GM23338 (cell line): ENCODE measurements around the gene DMKN. TPM values are rescaled to one million over a fixed set of nuclear protein-coding genes. Genes with fewer than 3 reads are reported as not detected.

Experiments
- ATAC-seq: fragments of 200-7000 bp; cut with Tn5 transposase; 3 replicates; pipeline ENCODE4 v1.9.1; 2020
- DNase-seq: peaks from one replicate; pipeline ENCODE4 v3.0.0-alpha.2; 2015; ENCODE audit warnings: low spot score
- H2AFZ ChIP-seq: fragments of 200-600 bp; sonication (generic); 2 replicates; pipeline ENCODE4 v1.8.0; 2016; ENCODE audit warnings: antibody characterized with exemption, mild to moderate bottlenecking, moderate library complexity
- H3F3A ChIP-seq: fragments of 200-600 bp; sonication (generic); replicated peaks from 2 replicates; pipeline ENCODE4 v1.8.0; 2017; ENCODE audit warnings: antibody characterized with exemption, mixed run types, low read depth
- H3K27ac ChIP-seq: fragments of 200-600 bp; sonication (generic); 2 replicates; pipeline ENCODE4 v1.6.1; 2016; ENCODE audit warnings: low read depth
- H3K27me3 ChIP-seq: fragments of 200-600 bp; sonication (generic); 2 replicates; pipeline ENCODE4 v1.8.0; 2016; ENCODE audit warnings: mild to moderate bottlenecking, mixed run types, moderate library complexity; ENCODE audit not compliant: insufficient read depth
- H3K36me3 ChIP-seq: fragments of 200-600 bp; sonication (generic); 2 replicates; pipeline ENCODE4 v1.8.0; 2016; ENCODE audit warnings: mild to moderate bottlenecking; ENCODE audit not compliant: insufficient read depth
- H3K4me1 ChIP-seq: fragments of 200-600 bp; sonication (generic); 2 replicates; pipeline ENCODE4 v1.8.0; 2016; ENCODE audit warnings: mild to moderate bottlenecking, moderate library complexity; ENCODE audit not compliant: insufficient read depth
- H3K4me2 ChIP-seq: fragments of 200-600 bp; sonication (generic); 2 replicates; pipeline ENCODE4 v1.7.1; 2017; ENCODE audit warnings: mixed run types
- H3K4me3 ChIP-seq: fragments of 200-600 bp; sonication (generic); 2 replicates; pipeline ENCODE4 v1.6.1; 2016; ENCODE audit warnings: mixed run types
- H3K79me2 ChIP-seq: fragments of 200-600 bp; sonication (generic); replicated peaks from 2 replicates; pipeline ENCODE4 v1.8.0; 2017; ENCODE audit warnings: mild to moderate bottlenecking; ENCODE audit not compliant: insufficient read depth
- H3K9me2 ChIP-seq: fragments of 200-600 bp; sonication (generic); 2 replicates; pipeline ENCODE4 v1.8.0; 2017; ENCODE audit not compliant: insufficient read depth
- H4K20me1 ChIP-seq: fragments of 200-600 bp; sonication (generic); replicated peaks from 2 replicates; pipeline ENCODE4 v1.8.0; 2017; ENCODE audit warnings: mild to moderate bottlenecking; ENCODE audit not compliant: insufficient read depth
- H3K27ac Mint-ChIP-seq: 2 replicates; pipeline ENCODE4 v1.8.0; 2020; ENCODE audit warnings: inconsistent platforms, mild to moderate bottlenecking, moderate library complexity, mixed read lengths
- H3K27me3 Mint-ChIP-seq: 3 replicates; pipeline ENCODE4 v1.8.0; 2022; ENCODE audit warnings: low read depth, mild to moderate bottlenecking, moderate library complexity, mixed read lengths, inconsistent platforms; ENCODE audit not compliant: insufficient read depth, poor library complexity
- H3K36me3 Mint-ChIP-seq: 3 replicates; pipeline ENCODE4 v1.8.0; 2021; ENCODE audit warnings: low read depth, mild to moderate bottlenecking, inconsistent platforms, moderate library complexity, mixed read lengths
- H3K4me1 Mint-ChIP-seq: 3 replicates; pipeline ENCODE4 v1.8.0; 2020; ENCODE audit warnings: mild to moderate bottlenecking, inconsistent platforms, mixed read lengths
- H3K4me3 Mint-ChIP-seq: 3 replicates; pipeline ENCODE4 v1.8.0; 2021; ENCODE audit warnings: moderate library complexity, mild to moderate bottlenecking, inconsistent platforms, mixed read lengths
- H3K9me3 Mint-ChIP-seq: 3 replicates; pipeline ENCODE4 v1.8.0; 2020; ENCODE audit warnings: moderate library complexity, mild to moderate bottlenecking, inconsistent platforms, mixed read lengths
- CREB1 ChIP-seq: fragments of 250-450 bp; sonication (Bioruptor Pico); IDR thresholded peaks from 2 replicates; pipeline ENCODE4 v1.5.0; 2020; ENCODE audit warnings: low read depth, mild to moderate bottlenecking, moderate library complexity
- CTCF ChIP-seq, 2 experiments: fragments of 200-600 bp in 1 of 2; sonication (generic) in 1 of 2; conservative IDR thresholded peaks; 2 replicates each; pipeline versions ENCODE4 v1.5.1 to v1.6.1; 2016 to 2017; ENCODE audit warnings: antibody characterized with exemption in 2 of 2, low read depth in 2 of 2, mild to moderate bottlenecking in 2 of 2, moderate library complexity in 1 of 2
- ETS1 ChIP-seq: IDR thresholded peaks from 2 replicates; pipeline ENCODE4 v1.6.1; 2016; ENCODE audit warnings: antibody characterized with exemption
- EZH2 ChIP-seq: fragments of 200-600 bp; sonication (generic); IDR thresholded peaks from one replicate; pipeline ENCODE4 v1.8.0; 2017; ENCODE audit warnings: antibody characterized with exemption, mild to moderate bottlenecking, low read depth; ENCODE audit not compliant: unreplicated experiment
- EZH2phosphoT487 ChIP-seq: fragments of 200-600 bp; sonication (generic); IDR thresholded peaks from one replicate; pipeline ENCODE4 v1.8.1; 2018; ENCODE audit warnings: antibody characterized with exemption; ENCODE audit not compliant: unreplicated experiment
- JUNB ChIP-seq: IDR thresholded peaks from one replicate; pipeline ENCODE4 v1.6.1; 2016; ENCODE audit warnings: antibody characterized with exemption; ENCODE audit not compliant: unreplicated experiment
- NANOG ChIP-seq: IDR thresholded peaks from 2 replicates; pipeline ENCODE4 v1.6.1; 2016; ENCODE audit warnings: antibody characterized with exemption, borderline replicate concordance
- POLR2AphosphoS5 ChIP-seq: IDR thresholded peaks from 2 replicates; pipeline ENCODE4 v1.6.1; 2016; ENCODE audit warnings: antibody characterized with exemption, low read depth
- REST ChIP-seq: IDR thresholded peaks from one replicate; pipeline ENCODE4 v1.6.1; 2018; ENCODE audit warnings: antibody characterized with exemption; ENCODE audit not compliant: unreplicated experiment
- STAT1 ChIP-seq: IDR thresholded peaks from one replicate; pipeline ENCODE4 v1.6.1; 2016; ENCODE audit warnings: antibody characterized with exemption; ENCODE audit not compliant: unreplicated experiment
- ZNF114 ChIP-seq: fragments of 250-450 bp; sonication (Bioruptor Pico); IDR thresholded peaks from 2 replicates; pipeline ENCODE4 v1.5.0; 2020; ENCODE audit warnings: mild to moderate bottlenecking, moderate library complexity
- ZNF331 ChIP-seq: fragments of 250-450 bp; sonication (Bioruptor Pico); IDR thresholded peaks from 2 replicates; pipeline ENCODE4 v1.5.0; 2020; ENCODE audit warnings: low read depth, mild to moderate bottlenecking, moderate library complexity
- ZNF462 ChIP-seq: fragments of 250-450 bp; sonication (Bioruptor Pico); IDR thresholded peaks from 2 replicates; pipeline ENCODE4 v1.5.0; 2020; ENCODE audit warnings: mild to moderate bottlenecking, moderate library complexity
- polyA plus RNA-seq: library from polyadenylated mRNA; unstranded; fragments of >200 nt; fragmentation: Nextera tagmentation; extraction: Ambion mirVana; gene quantifications from 2 replicates; pipeline ENCODE4 v1.2.1, GENCODE V29; 2016
- total RNA-seq: library from RNA; depleted of rRNA; stranded (reverse); fragments of >200 nt; shearing (Covaris generic); gene quantifications from 2 replicates; pipeline ENCODE4 v1.2.3, GENCODE V29; 2014

DMKN gene
- total and polyA plus RNA-seq, 2 experiments from 2014 or later, result 259 to 569 TPM

GRCh38 chr19:35459414-35460082 is 53.9 kb downstream of the DMKN start:
- Histone ChIP-seq H3K4me1 (no peaks in the 10 kb centered on the region), H3F3A (no peaks in the 10 kb centered on the region), H4K20me1 (no peaks in the 10 kb centered on the region), H3K4me2 (no peak overlapping the region), H3K4me3 (no peak overlapping the region), H3K9me2 (no peaks in the 10 kb centered on the region), H3K36me3 (no peaks in the 10 kb centered on the region), H3K27me3 (no peaks in the 10 kb centered on the region), H2AFZ (no peak overlapping the region), H3K79me2 (no peaks in the 10 kb centered on the region), H3K27ac (no peak overlapping the region)
- peaks cover 7% of the 10 kb centered on the region for H3K27me3 Mint-ChIP-seq
- ATAC-seq (no peak), DNase-seq (no peak)
- peaks cover 3% of the 10 kb centered on the region for H3K4me1 Mint-ChIP-seq
- no peaks in the 10 kb centered on the region for H3K9me3 Mint-ChIP-seq
- H3K27ac Mint-ChIP-seq, result no peak overlapping the region
- TF ChIP-seq ETS1 (no peak), STAT1 (no peak), EZH2phosphoT487 (no peak), REST (no peak), NANOG (no peak), JUNB (no peak), ZNF114 (CRISPR knock-in tag) (no peak), EZH2 (no peak), POLR2AphosphoS5 (no peak), CTCF (conservative IDR thresholded peaks at IDR 0.05; ENCODE audit: low read depth in 2 of 2) (no peak), ZNF331 (no peak), ZNF462 (CRISPR knock-in tag) (no peak), CREB1 (CRISPR knock-in tag) (no peak)
- H3K36me3 Mint-ChIP-seq, result no peaks in the 10 kb centered on the region
- no peak overlapping the region for H3K4me3 Mint-ChIP-seq
